GM19397 (cell line): ENCODE data around the gene IQCK.

ENCODE experiments used
- ATAC-seq: cut with Tn5 transposase; IDR thresholded peaks from one replicate; pipeline ENCODE4 v1.9.1; 2021; ENCODE audit warnings: mild to moderate bottlenecking, moderate library complexity; ENCODE audit not compliant: unreplicated experiment

IQCK gene

GRCh38 chr16:19854543-19854876 is 136.4 kb downstream of the IQCK start:
- ATAC-seq, result no peak

- ATAC-seq, result no peak
Measured at GRCh38 chr16:19856120-19856519, 138.0 kb downstream of the IQCK start.

GRCh38 chr16:19857593-19858339 is 139.7 kb downstream of the IQCK start:
- ATAC-seq, result no peak

- ATAC-seq, result no peak
Measured at GRCh38 chr16:19858340-19859018, 140.4 kb downstream of the IQCK start.

- ATAC-seq, result no peak
Measured at GRCh38 chr16:19859166-19859565, 141.1 kb downstream of the IQCK start.

GRCh38 chr16:19859603-19860002 is 141.5 kb downstream of the IQCK start:
- no peak for ATAC-seq

GRCh38 chr16:19860166-19861041 is 142.3 kb downstream of the IQCK start:
- ATAC-seq, result no peak

- ATAC-seq, result no peak
Measured at GRCh38 chr16:19861133-19861532, 143.1 kb downstream of the IQCK start.

GRCh38 chr16:19861811-19862327 is 143.8 kb downstream of the IQCK start:
- ATAC-seq, result no peak

GRCh38 chr16:19863990-19864389 is 145.9 kb downstream of the IQCK start:
- no peak for ATAC-seq

GRCh38 chr16:19864566-19864965 is 146.5 kb downstream of the IQCK start:
- no peak for ATAC-seq

GRCh38 chr16:19868421-19868820 is 150.3 kb downstream of the IQCK start:
- no peak for ATAC-seq

- ATAC-seq, result no peak
Measured at GRCh38 chr16:19871721-19872120, 153.7 kb downstream of the IQCK start.

GRCh38 chr16:19872179-19872863 is 154.2 kb downstream of the IQCK start:
- ATAC-seq, result no peak

GRCh38 chr16:19872935-19873334 is 154.9 kb downstream of the IQCK start:
- ATAC-seq, result no peak

- ATAC-seq, result no peak
Measured at GRCh38 chr16:19874026-19874425, 156.0 kb downstream of the IQCK start.

- ATAC-seq, result no peak
Measured at GRCh38 chr16:19874851-19875546, 156.9 kb downstream of the IQCK start.

GRCh38 chr16:19875900-19876299 is 157.8 kb downstream of the IQCK start:
- no peak for ATAC-seq

- ATAC-seq, result no peak
Measured at GRCh38 chr16:19876501-19877059, 158.5 kb downstream of the IQCK start.

GRCh38 chr16:19878757-19879156 is 160.7 kb downstream of the IQCK start:
- no peak for ATAC-seq
